ENCODE measurements around the gene MIGA2.
A peak's percentile ranks its signal among the peaks of the same experiment; 100 is the strongest.
"Not testable (repeated sequence)": the region's sequence is repeated elsewhere in the genome, so short reads cannot be mapped to it uniquely, and the experiment has no call there.

MIGA2 gene

GRCh38 chr9:129036241-129036922 lies at the start of gene MIGA2:
Gene MIGA2 (plus strand): TSS chr9:129036626. CDS start chr9:129040595, 3,969 bp downstream.
- peak; percentile 87 to 92 for DNase-seq (ENCODE audit: low read depth in 2 of 2)

- no peak for DNase-seq (ENCODE audit: low read depth in 2 of 2)
These were observed 49.8 kb upstream of the MIGA2 start for GRCh38 chr9:128986671-128987070.

GRCh38 chr9:128987805-128988204 lies 48.6 kb upstream of the MIGA2 start:
- DNase-seq (ENCODE audit: low read depth in 2 of 2), result no peak

- DNase-seq (ENCODE audit: low read depth in 2 of 2), result no peak
These were observed 43.4 kb upstream of the MIGA2 start for GRCh38 chr9:128992995-128993394.

- no peak for DNase-seq (ENCODE audit: low read depth in 2 of 2)
These were observed 40.6 kb upstream of the MIGA2 start for GRCh38 chr9:128995791-128996190.

GRCh38 chr9:128998462-128998861 lies 38.0 kb upstream of the MIGA2 start:
- no peak for DNase-seq (ENCODE audit: low read depth in 2 of 2)

GRCh38 chr9:128999581-129000206 lies 36.7 kb upstream of the MIGA2 start:
- DNase-seq (ENCODE audit: low read depth in 2 of 2), result no peak

- DNase-seq (ENCODE audit: low read depth in 2 of 2), result no peak
These were observed 34.7 kb upstream of the MIGA2 start for GRCh38 chr9:129001504-129002325.

- no peak for DNase-seq (ENCODE audit: low read depth in 2 of 2)
These were observed 33.4 kb upstream of the MIGA2 start for GRCh38 chr9:129002992-129003391.

GRCh38 chr9:129004173-129004572 lies 32.3 kb upstream of the MIGA2 start:
- not testable (repeated sequence) for DNase-seq (ENCODE audit: low read depth in 2 of 2)

- DNase-seq (ENCODE audit: low read depth in 2 of 2), result no peak
These were observed 31.0 kb upstream of the MIGA2 start for GRCh38 chr9:129005336-129005997.

- peak; percentile 31 to 39 for DNase-seq (ENCODE audit: low read depth in 2 of 2)
These were observed 29.9 kb upstream of the MIGA2 start for GRCh38 chr9:129006328-129007034.

- DNase-seq (ENCODE audit: low read depth in 2 of 2), result no peak
These were observed 29.2 kb upstream of the MIGA2 start for GRCh38 chr9:129007035-129007765.

- DNase-seq (ENCODE audit: low read depth in 2 of 2), result no peak
These were observed 28.5 kb upstream of the MIGA2 start for GRCh38 chr9:129007766-129008468.

- DNase-seq (ENCODE audit: low read depth in 2 of 2), result no peak
These were observed 27.9 kb upstream of the MIGA2 start for GRCh38 chr9:129008469-129008965.

GRCh38 chr9:129008986-129009583 lies 27.3 kb upstream of the MIGA2 start:
- DNase-seq (ENCODE audit: low read depth in 2 of 2), result no peak

- DNase-seq (ENCODE audit: low read depth in 2 of 2), result no peak
These were observed 26.8 kb upstream of the MIGA2 start for GRCh38 chr9:129009584-129010141.

- DNase-seq (ENCODE audit: low read depth in 2 of 2), result no peak
These were observed 26.0 kb upstream of the MIGA2 start for GRCh38 chr9:129010267-129010975.

GRCh38 chr9:129011170-129011569 lies 25.3 kb upstream of the MIGA2 start:
- DNase-seq (ENCODE audit: low read depth in 2 of 2), result no peak

Data from activated CD4-positive, alpha-beta T cell treated with anti-CD3 and anti-CD28 coated beads for 24 hours (primary cell).